ENCODE results near the gene GLIPR2.

DNA sequence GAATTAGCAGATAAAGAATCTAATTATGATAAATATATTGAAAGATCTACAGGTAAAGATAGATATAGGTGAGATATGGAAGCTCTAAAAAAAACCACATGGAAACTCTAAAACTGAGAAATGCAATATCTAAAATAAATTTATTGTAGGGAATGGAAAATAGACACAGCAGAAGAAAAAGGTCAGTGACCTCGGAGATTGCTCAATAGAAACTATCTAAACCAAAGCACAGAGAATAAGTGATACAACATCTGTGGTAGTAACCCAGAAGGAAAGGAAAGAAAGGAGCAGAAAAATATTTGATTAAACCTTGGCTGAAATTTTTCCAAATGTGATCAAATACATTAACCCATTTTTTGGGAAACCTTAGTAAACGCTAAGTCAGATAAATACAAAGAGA is 43.1 kb upstream of the GLIPR2 start:
- TF ChIP-seq, protein P1, sequence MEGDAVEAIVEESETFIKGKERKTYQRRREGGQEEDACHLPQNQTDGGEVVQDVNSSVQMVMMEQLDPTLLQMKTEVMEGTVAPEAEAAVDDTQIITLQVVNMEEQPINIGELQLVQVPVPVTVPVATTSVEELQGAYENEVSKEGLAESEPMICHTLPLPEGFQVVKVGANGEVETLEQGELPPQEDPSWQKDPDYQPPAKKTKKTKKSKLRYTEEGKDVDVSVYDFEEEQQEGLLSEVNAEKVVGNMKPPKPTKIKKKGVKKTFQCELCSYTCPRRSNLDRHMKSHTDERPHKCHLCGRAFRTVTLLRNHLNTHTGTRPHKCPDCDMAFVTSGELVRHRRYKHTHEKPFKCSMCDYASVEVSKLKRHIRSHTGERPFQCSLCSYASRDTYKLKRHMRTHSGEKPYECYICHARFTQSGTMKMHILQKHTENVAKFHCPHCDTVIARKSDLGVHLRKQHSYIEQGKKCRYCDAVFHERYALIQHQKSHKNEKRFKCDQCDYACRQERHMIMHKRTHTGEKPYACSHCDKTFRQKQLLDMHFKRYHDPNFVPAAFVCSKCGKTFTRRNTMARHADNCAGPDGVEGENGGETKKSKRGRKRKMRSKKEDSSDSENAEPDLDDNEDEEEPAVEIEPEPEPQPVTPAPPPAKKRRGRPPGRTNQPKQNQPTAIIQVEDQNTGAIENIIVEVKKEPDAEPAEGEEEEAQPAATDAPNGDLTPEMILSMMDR (IDR thresholded peaks at IDR 0.05 in 4 of 5, conservative IDR thresholded peaks at IDR 0.05 in 1 of 5) = no peak
- no peak for TF ChIP-seq POLR2A (IDR thresholded peaks at IDR 0.05)
